Measurements from ENCODE around the gene THBS4.

The THBS4 gene

DNA sequence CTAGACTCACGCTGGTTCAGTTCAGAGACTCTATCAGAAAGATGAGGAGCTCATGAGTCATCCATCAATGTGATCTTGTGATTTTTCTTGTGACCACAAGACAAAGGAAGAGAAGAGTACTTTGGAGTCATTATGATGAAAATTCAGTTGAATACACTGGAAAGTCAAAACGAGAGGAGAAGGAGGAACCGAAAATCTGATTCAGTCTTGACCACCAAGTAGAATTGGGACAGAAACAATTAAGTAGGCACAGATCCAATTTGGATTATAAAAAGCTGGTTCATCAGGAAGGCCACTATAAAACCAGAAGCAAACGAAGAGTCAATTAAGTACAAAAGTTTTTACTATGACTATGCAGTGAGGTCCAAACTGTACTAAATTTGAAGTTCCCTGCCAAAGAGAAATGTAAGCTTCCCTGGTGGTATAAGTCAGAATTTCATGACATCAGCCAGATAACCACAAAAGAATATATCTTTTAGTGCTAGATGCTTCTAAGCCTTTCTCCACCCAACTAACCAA is 90.9 kb downstream of the THBS4 start:
- H3K4me3 ChIP-seq (ENCODE audit: control insufficient read depth, low read depth, low read length) = no peak overlapping the region
- DNase-seq (ENCODE audit: low read depth) = peak; percentile 92
- TF ChIP-seq, protein P1, sequence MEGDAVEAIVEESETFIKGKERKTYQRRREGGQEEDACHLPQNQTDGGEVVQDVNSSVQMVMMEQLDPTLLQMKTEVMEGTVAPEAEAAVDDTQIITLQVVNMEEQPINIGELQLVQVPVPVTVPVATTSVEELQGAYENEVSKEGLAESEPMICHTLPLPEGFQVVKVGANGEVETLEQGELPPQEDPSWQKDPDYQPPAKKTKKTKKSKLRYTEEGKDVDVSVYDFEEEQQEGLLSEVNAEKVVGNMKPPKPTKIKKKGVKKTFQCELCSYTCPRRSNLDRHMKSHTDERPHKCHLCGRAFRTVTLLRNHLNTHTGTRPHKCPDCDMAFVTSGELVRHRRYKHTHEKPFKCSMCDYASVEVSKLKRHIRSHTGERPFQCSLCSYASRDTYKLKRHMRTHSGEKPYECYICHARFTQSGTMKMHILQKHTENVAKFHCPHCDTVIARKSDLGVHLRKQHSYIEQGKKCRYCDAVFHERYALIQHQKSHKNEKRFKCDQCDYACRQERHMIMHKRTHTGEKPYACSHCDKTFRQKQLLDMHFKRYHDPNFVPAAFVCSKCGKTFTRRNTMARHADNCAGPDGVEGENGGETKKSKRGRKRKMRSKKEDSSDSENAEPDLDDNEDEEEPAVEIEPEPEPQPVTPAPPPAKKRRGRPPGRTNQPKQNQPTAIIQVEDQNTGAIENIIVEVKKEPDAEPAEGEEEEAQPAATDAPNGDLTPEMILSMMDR (conservative IDR thresholded peaks at IDR 0.05; ENCODE audit: control insufficient read depth, insufficient read depth, low read depth, low read length) = peak; percentile 23

DNA sequence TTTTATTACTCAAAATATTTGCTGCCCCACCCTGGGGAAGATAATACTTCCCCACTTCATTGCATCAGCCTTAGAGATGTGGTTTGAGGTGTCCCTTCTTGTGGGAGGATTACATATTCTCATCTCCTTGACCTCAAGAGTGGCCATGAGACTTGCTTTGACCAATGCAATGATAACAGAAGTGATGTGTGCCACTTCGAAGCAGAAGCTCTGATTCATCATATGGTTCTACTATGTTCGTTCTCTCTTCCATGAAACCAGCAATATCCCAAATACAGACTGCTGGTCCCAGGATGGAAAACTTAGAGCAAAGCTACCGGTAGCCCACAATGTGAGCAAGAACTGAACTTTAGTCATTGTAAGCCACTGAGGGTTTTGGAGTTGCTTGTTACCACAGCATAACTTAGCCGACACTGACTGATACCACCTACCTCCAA is 92.0 kb downstream of the THBS4 start:
- DNase-seq (ENCODE audit: low read depth) = peak; percentile 23
- H3K4me3 ChIP-seq (ENCODE audit: control insufficient read depth, low read depth, low read length) = no peak overlapping the region
- TF ChIP-seq, protein P1 (conservative IDR thresholded peaks at IDR 0.05; ENCODE audit: control insufficient read depth, insufficient read depth, low read depth, low read length) = no peak

DNA sequence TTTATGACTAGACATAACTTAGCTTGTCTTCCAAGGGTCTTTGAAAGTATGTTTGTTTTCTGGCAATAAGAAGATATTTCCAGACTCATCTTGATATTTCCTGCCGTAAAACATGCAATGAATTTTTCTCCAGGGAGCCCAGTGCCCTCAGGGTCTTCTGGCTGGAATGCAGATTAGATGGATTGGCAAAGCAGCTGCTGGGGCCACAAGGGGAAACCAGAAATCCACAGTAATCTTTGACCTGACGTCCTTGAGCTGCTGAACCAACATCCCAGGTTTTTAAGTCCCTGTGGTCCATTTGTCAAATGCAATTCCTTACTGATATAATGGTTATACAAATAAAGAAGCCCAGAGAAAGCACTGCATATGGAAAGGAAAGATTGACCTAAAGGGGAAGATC is 93.0 kb downstream of the THBS4 start:
- TF ChIP-seq, protein P1 (conservative IDR thresholded peaks at IDR 0.05; ENCODE audit: control insufficient read depth, insufficient read depth, low read depth, low read length) = no peak
- no peak overlapping the region for H3K4me3 ChIP-seq (ENCODE audit: control insufficient read depth, low read depth, low read length)
- DNase-seq (ENCODE audit: low read depth) = peak; percentile 19

DNA sequence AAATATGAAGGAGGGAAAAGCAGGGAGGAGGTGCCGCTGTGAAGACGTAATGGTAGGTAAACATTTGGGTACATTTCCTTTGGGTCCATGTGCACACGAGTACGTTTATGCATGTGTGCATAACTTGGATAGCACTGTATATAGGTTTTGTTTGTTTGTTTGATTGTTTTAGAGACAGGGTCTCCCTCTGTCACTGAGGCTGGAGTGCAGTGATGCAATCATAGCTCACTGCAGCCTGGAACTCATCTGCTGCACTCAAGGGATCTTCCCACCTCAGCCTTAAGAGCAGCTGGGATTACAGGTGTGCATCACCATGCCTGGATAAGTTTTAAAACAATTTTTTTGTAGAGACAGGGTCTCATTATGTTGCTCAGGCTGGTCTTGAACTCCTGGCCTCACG is 94.0 kb downstream of the THBS4 start:
- H3K4me3 ChIP-seq (ENCODE audit: control insufficient read depth, low read depth, low read length) = no peak overlapping the region
- TF ChIP-seq, protein P1 (conservative IDR thresholded peaks at IDR 0.05; ENCODE audit: control insufficient read depth, insufficient read depth, low read depth, low read length) = no peak
- DNase-seq (ENCODE audit: low read depth) = no peak

All from fibroblast of mammary gland (primary cell).